CD4-positive, alpha-beta T cell treated with Interleukin-6 at 100 ng/mL for 8 hours (primary cell): ENCODE data around the gene HGF.
"Not testable (repeated sequence)": the region's sequence is repeated elsewhere in the genome, so short reads cannot be mapped to it uniquely, and the experiment has no call there.

Source experiments
- DNase-seq: peaks from one replicate; pipeline ENCODE4 v3.0.0-alpha.2; 2020; ENCODE audit warnings: mixed read lengths, low spot score

Gene HGF

DNA sequence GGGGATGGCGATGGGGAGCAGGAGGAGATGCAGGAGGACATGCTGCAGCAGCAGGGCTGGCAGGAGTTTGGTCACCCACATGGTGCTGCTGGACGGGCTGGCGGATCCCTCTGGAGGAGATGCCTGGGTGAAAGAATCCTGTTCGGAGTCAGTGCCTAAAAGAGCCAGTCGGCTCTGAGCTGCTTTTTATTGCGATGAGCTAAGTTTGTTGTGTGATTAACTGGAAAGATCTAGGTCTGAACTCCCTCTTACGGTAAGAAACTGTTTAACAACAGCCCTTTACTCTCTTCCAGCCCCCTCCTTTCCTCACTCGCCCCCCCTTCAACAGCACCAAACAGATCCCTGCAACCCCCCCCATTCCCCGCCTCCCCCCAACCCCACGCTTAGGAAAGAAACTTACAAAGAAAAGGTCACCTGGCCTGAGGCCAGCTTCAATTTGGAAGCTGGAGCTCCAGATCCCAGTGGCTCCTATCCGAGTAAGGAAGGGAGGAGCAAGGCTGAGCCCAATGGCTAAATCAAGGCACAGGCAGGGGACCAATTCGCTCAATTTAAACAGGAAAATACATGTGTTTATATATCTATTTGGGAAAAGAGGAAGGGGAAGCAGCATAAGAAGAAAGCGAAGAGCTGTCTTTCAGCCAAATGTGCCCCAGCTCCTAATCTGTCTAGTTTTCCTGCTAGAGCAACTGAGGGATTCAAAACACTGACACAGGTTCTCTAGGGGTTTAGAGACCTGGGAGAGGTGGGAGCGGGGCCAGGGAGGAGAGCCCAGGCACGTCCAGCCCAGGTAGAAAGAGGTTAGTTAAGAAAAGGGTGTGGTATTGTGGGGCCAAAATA, at the start of gene HGF:
HGF (minus strand) TSS at position 157 of the 837 bp plus-strand sequence; CDS start at position 81, 76 bp downstream.
- DNase-seq: no peak

DNA sequence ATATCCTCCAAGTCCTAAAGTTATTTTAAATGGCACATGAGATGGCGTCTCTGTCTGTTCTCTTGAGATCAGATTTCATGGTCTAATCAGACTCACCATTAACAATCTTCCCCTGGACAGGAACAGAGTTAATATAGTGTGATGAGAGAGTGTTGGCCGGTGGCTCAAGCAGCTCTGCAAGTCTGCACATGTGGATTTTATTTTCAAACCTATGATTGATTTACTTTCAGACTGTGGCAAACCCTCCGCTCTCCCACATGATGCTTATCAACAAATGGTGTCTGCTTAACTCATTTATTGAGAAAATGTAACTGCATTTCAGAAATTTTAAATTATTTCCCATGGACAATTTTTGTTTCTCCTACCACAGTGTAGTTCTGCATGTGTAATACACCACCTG, 46.5 kb upstream of the HGF start:
- DNase-seq: no peak

DNA sequence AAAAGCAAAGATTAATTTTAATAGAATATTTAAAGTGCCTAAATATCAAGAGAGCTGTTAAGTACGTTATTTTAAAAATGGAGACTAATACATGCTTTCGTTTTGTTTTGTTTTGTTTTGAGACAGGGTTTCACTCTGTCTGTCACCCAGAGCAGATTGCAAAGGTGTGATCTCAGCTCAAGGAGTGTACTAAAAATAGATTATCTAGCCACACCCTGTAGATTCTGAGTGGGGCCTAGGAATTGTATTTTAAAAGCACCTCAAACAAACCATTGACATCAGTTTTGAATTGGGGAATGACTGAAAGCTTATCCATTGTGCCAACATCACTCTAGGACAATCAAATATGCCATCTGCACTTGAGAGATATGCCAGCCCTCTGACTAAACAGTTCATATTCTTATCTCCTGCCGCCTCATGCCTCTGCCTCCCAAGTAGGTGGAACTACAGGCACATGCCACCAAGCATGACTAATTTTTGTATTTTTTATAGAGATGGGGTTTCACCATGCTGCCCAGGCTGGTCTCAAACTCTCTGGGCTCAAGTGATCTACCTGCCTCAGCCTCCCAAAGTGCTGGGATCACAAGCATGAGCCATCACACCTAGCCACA, 43.1 kb upstream of the HGF start:
- not testable (repeated sequence) for DNase-seq

DNA sequence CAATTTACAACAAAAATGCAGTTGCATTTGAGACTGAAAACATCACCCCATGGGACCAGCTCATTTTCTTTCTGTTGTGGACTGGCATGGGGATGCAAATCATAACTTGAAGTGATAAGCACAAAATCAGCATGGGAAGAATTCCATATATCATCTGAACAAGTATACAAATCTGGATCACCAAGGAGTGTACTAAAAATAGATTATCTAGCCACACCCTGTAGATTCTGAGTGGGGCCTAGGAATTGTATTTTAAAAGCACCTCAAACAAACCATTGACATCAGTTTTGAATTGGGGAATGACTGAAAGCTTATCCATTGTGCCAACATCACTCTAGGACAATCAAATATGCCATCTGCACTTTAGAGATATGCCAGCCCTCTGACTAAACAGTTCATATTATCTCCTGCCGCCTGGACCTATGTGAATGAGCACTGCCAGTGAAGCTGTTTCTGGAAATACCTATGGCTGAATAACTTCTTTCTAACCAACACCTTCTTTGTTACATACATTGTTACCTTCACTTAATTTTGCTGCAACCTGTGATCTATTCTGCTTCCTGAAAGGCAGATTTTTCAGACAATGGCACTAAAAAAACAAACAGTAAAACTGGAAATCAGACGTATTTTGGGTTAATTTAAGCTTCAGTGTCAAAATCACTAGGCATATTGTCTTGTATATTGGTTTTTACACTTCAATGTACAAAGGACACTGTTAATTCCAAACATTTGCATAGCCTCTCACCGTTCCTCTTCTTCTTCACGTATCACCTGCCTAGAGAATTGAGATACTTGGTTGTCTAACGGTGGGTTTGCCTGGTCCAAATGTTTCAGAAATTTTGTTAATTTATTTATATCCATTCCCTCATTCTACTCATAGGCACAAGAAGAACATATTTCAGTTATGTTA, 42.4 kb upstream of the HGF start:
- DNase-seq: no peak

DNA sequence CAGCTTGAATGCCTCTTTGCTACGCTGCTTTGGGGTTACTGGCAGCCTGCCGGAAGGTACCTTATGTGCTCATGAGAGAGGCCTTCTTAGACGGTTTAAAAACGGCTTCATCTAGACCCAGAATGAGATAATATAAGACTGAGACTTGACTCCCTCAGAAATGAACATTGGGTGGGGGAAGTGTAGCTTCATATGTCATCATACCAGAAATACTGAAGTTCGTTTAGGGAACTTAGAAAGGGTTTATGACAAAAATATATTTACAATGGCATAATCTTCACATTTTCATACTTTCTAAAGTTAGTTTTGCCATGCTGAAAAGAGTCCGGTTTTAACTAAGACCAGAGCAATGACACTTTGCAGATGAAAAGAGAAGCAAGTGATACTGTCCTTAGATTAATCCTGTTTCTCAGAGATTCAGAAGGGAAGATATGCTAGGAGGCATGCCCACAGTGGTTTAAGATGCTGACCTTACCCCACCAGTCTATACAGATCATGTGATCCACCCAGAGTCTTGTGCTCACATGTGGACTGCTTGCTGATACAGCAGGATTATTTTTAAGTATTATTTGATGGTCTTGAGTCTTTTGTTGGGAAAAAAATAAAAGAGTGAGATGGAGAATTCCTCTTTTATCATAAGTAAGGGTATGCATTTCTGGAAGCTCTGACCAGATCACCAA, 40.8 kb upstream of the HGF start:
- no peak for DNase-seq

DNA sequence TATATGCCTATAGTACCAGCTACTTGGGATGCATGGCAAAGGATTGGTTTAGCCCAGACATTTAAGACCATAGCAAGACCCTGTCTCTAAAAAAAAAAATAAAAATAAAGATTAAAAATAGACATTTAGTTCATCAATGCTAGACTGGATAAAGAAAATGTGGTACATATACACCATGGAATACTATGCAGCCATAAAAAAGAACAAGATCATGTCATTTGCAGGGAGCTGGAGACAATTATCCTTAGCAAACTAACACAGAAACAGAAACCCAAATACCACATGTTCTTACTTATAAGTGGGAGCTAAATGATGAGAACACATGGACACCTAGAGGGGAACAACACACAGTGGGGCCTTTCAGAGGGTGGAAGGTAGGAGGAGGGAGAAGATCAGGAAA, 38.5 kb upstream of the HGF start:
- not testable (repeated sequence) for DNase-seq

DNA sequence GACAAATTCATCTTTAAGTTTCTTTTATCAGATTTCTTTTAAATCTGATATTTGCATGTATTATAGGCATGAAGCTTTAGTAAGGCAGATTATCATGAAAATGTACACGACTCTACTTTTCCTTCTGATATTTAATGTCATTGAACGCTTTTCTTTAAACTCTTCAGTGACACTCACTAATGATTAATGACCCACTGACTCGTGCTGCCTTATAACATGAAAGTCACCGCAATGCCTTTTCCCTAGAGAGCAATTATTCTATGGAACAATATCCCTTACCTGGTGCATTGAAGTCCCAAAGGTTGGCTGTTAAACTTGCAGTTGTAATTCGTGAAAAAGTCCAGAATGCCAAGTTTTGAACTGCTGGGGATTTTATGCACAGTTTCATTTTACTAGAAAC, 33.4 kb upstream of the HGF start:
- DNase-seq: no peak

DNA sequence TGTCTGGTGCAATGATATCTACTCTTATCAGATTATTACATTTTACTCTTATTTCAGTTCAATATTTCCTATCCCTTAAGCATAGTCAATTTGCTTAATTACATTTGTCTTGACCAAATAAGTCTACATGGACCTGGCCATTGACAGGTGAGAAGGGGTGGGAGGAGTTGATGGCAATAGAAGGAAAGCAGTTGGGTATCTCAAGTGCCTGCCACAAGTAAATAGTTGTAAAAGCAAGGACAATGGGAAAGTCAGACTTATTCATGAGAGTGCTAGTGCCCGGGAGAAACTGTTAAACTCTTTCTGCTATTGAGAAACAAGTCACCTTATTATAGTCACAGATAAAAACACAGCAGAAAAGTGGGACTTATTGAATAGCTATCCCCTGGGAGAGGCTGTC, 32.4 kb upstream of the HGF start:
- no peak for DNase-seq

DNA sequence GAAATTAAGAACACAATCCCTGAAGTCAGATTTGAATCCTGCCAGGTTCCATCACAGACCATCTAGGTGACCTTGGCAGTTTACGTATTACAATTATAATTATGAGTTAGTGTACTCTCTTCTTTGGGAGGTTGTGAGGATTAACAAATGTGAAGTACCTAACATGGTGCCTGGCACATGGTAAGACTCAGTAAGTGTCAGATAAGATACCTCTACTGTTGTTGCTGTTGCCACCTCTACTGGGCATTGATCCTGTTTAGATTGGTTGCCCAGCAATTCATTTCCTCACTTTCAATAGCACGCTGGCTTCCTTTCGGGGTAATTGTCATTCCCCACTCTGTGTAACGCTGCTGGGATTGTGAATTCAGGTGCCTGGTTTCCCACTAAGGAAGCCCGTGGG, 31.7 kb upstream of the HGF start:
- DNase-seq: no peak

DNA sequence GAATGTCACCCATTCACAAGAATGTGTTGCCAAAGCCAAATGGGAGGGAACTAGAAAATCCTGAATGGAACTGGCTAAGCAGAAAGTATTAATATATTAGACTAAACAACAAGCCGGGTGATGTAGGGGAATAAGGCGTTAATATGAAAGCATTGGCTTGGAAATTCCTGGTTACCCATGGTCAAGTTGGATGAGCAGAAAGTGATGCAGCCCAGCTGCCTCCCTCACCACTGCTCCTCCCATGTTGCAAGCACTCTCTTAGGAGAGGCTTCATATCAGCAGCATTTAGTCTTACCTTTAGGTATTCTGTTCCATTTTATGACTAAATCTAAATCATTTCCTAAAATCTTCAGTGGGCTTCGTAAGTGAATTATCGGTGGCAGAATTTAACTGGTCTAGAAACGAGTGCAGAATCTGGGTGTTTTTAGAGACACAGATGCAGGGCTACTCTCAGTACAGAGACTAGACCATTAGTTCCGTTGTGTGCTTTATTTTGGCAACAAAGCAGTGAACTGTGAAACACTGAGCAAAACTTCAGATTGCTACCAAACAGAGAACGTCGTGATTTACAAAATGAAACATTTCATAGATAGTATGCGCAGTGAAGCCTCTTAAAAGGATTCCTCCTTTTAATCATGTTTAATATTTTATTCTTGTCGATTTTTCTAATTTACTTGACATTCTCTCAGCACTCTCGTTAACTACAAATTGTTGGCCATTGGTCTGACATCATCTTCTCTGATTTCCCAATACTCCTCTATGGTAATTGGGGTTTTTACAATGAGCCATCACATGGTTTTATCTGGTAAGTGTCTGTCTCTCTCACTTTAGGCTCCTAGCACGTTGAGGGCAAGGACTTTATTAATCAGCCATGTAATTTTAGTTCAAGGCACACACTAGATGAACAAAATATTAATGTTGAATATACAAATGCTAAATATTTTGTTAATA, 22.0 kb upstream of the HGF start:
- DNase-seq: no peak

DNA sequence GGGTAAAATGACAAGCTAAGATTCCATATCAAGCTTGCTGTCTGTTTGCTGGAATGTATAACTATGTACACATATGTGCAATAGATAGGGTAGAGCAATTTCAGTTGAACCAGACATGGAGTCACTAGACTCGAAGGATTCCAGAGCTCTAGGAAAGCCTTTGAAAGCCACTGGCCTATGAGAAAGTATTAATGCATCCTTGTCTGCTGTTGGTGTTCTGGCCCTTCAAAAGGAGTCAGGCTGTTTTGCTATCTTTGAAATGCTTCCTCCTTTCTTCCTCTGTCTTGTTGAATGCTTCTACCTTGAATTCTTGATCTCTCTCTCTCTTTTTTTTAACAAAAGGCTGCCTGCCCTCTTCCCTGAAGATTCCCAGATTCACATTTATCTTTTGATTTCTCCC, 20.8 kb upstream of the HGF start:
- DNase-seq: no peak

DNA sequence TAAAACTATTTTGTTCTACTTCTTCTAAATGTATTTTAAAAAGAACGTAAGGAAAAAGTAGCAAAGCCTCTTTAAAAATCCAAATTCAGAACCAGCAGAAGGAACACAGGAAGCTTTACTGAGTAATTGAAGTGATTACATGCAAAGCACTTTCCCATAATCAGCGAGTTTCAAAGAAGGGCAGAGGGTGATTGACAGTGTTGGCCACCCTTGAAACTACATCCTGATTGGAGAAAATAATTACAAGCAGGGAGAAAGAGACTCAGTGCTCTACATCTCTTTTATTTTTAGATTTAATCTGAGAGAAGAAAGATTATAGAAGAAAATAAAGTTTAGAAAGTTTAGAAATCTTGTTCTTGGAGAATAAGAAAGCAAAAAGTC, 20.3 kb upstream of the HGF start:
- no peak for DNase-seq

DNA sequence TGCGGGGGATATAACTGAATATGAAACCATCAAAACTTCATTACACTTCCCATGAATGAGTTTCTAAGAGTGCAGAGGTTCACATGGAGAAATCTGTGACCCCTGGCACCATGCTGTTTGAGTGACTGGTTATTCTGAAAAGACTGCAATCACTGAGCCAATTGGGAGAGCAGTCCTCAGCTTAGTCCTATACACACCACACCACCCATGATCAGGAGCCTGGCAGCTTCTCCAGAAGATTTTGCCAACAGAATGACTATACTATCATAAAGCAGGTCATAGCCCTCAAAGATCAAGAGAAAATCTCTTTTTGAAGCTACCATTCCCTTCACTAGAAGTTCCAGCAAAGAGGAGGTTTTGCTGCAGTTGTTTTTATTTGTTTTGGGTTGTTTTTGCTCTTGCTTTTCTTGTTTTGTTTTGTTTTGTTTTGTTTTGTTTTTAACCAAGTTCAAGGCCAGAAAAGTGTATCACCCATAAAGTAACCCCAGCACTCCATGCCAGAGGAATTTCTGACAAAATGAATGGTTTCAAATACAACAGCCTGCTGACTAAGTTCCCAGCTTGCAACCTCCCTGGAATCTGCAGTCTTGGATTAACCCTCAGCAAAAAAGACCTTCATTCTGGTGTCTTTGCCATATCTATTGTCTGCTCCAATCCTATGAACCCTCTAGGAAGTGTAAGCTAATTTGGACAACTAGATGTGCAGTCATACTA, 19.7 kb upstream of the HGF start:
- no peak for DNase-seq

DNA sequence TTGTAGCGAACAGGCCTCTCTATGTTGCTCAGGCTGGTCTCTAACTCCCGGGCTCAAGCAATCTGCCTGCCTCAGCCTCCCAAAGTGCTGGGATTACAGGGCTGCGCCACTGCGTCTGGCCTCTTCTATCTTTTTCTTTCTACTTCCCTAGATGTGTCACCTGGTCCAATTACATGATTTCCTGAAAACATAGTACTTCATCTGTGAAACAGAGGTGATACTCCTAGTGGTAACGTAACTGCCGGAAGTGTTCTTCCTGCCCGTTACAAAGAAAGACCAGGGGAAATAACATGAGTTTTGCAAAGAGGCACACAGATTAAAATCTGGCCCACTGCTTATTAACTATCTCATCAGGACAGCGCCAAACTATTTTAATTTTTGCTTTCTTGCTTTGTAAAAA, 18.4 kb upstream of the HGF start:
- DNase-seq: no peak

DNA sequence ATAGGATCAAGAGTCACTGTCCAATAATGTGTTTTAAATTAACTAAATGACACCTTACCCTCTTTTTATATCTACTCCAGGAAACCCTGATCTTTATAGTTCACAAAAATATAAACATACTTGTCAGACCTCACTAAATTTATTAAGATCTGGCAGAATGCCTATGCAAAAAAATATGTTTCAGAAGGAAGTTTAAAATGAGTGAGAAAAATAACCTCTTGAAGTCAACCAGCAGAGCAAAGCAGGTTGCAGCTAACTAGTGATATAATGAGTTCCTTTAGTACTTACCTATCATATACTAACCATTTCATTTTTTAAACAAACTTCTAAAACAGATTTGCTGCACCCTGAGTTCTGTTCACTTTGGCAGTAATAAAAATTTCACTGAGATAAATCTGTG, 14.0 kb upstream of the HGF start:
- no peak for DNase-seq

DNA sequence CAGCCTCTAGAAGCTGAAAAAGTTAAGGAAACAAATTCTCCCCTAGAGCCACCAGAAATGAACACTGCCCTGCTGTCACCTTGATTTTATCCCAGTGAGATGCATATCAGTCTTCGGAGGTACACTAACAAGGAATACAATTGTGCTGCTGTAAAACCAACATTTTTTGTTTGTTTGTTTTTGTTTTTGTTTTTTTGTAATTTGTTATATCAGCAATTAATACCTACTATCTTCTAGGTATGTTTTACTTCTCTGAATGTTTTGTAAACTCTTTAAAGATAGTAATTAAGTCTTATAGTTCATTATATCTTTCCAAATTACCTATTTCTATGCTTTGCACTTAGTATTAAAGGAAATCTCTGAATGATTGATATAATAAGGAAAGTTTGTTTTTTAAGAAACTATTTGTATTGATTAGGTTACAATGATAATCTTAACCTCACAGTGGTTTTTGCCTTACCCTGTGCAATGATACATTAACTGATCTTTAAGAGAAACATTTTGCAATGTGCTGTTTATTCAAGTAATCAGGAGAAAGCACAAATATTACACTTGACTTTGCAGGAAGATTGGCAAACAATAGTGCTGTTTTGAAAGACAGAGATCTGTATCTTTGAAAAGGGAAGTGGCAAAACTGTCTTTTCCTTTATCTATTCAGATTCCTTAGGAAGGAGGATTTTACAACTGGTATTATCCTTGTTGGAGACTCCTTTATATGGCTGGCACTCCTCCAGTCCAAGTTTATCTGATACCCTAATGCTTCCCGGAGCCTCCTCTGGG, 11.3 kb upstream of the HGF start:
- no peak for DNase-seq

DNA sequence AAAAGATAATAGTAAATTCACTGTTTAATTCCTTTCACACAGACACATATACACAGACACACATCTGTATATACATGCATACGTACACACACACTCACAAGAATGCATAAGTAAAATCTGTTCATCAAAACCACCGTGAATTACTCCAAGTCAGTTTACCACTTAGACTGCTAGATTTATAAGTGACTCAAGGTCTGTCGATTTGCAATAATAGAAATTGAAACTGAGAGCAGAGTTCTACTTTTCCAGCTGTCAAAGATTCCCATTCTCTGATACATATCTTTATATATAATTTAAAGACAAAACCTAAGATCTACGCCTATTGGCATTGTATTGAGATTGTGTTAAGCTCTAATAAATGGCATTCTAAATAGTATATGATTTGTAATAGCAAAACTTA, 9.9 kb upstream of the HGF start:
- DNase-seq: no peak

DNA sequence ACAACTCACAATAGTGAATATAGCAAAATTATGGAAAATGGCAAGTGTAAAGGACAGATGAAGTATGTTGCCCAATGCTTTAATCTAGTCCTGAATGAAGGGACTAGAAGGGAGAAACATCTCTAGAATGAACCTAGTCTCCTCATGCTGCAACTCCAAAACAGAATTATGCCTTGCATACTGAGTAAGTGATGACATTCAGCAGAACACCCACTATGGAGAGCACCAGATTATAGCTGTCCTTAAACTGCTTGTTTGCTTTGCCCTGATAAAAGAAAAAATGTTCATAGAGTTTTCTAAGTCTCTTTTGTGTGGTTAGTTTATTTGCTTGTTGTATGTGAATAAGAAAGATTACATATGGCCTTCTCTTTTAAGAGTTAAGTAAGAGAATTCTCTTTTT, 7.8 kb upstream of the HGF start:
- DNase-seq: no peak

DNA sequence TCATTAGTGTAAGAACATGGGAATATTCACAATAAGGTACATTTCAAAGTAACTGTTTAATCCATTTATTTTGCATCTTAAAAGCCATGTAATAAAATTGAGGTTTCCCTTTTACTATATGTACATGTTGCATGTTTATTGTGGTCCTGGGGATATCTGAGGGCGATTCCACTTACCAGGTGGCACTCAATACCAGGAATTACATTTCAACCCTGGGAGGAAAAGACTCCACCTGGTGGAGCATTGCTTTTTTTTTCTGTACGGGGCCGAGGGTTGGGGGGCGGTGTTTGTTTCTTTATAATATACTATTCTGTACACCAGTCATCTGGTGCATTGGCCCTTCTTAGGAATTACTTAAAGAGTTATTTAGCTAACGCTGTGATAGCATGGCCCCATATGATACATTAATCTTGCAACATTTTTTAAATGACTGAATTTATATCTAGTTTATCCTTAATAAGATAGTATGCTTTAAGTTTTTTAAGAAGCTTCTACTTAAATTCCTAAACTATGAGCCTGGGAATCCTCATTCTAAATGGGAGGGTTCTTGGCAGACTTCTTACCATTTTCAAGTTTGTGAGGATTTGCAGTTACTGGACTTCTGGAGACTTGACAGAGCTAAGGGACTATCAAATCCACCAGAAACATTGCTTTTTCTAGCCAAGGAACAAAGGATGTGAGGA, 7.2 kb upstream of the HGF start:
- no peak for DNase-seq
